ENCODE results near the gene NDUFV3.
"Not testable (repeated sequence)": the region's sequence is repeated elsewhere in the genome, so short reads cannot be mapped to it uniquely, and the experiment has no call there.

NDUFV3 gene

GRCh38 chr21:42903817-42904216 lies 10.7 kb downstream of the NDUFV3 start:
- no peak for DNase-seq (ENCODE audit: extremely low read depth, low read depth)
- H3K4me3 ChIP-seq (replicated peaks; ENCODE audit: low read depth, low read length): no peak overlapping the region
- TF ChIP-seq CTCF (IDR thresholded peaks at IDR 0.05; ENCODE audit: low read depth, low read length, missing control alignments): no peak

GRCh38 chr21:42905195-42905594 lies 12.1 kb downstream of the NDUFV3 start:
- H3K4me3 ChIP-seq (replicated peaks; ENCODE audit: low read depth, low read length): no peak overlapping the region
- DNase-seq (ENCODE audit: extremely low read depth, low read depth): no peak
- TF ChIP-seq CTCF (IDR thresholded peaks at IDR 0.05; ENCODE audit: low read depth, low read length, missing control alignments): no peak

GRCh38 chr21:42906233-42906632 lies 13.1 kb downstream of the NDUFV3 start:
- no peak for DNase-seq (ENCODE audit: extremely low read depth, low read depth)
- TF ChIP-seq CTCF (IDR thresholded peaks at IDR 0.05; ENCODE audit: low read depth, low read length, missing control alignments): no peak
- H3K4me3 ChIP-seq (replicated peaks; ENCODE audit: low read depth, low read length): no peak overlapping the region

- not testable (repeated sequence) for DNase-seq (ENCODE audit: extremely low read depth, low read depth); H3K4me3 ChIP-seq (replicated peaks; ENCODE audit: low read depth, low read length)
Observed at GRCh38 chr21:42908484-42908883, 15.4 kb downstream of the NDUFV3 start.

GRCh38 chr21:42911920-42912319 lies 18.8 kb downstream of the NDUFV3 start:
- not testable (repeated sequence) for H3K4me3 ChIP-seq (replicated peaks; ENCODE audit: low read depth, low read length); DNase-seq (ENCODE audit: extremely low read depth, low read depth)

GRCh38 chr21:42913476-42913875 lies 20.4 kb downstream of the NDUFV3 start:
- DNase-seq (ENCODE audit: extremely low read depth, low read depth): no peak
- no peak for TF ChIP-seq CTCF (IDR thresholded peaks at IDR 0.05; ENCODE audit: low read depth, low read length, missing control alignments)
- no peak overlapping the region for H3K4me3 ChIP-seq (replicated peaks; ENCODE audit: low read depth, low read length)

GRCh38 chr21:42918291-42918690 lies 25.2 kb downstream of the NDUFV3 start:
- TF ChIP-seq CTCF (IDR thresholded peaks at IDR 0.05; ENCODE audit: low read depth, low read length, missing control alignments): no peak
- no peak overlapping the region for H3K4me3 ChIP-seq (replicated peaks; ENCODE audit: low read depth, low read length)
- no peak for DNase-seq (ENCODE audit: extremely low read depth, low read depth)

GRCh38 chr21:42921927-42922326 lies 28.8 kb downstream of the NDUFV3 start:
- no peak for TF ChIP-seq CTCF (IDR thresholded peaks at IDR 0.05; ENCODE audit: low read depth, low read length, missing control alignments)
- no peak for DNase-seq (ENCODE audit: extremely low read depth, low read depth)
- H3K4me3 ChIP-seq (replicated peaks; ENCODE audit: low read depth, low read length): no peak overlapping the region

Measured in HFF-Myc (cell line).